ENCODE results near the gene SLC4A4. TPM values are rescaled to one million over a fixed set of nuclear protein-coding genes. Genes with fewer than 3 reads are reported as not detected.

Gene SLC4A4
- total RNA-seq, 2 donors from 2014 or later: 1.8 TPM

- DNase-seq (ENCODE audit: low spot score) (no peak), ATAC-seq (ENCODE audit: insufficient number of reproducible peaks, low FRiP score, low read depth) (no peak)
- no peak overlapping the region for H3K4me3 ChIP-seq
- H3K9me3 ChIP-seq: no peaks in the 10 kb centered on the region
- H3K4me1 ChIP-seq (ENCODE audit: control insufficient read depth in 1 of 2, low read depth in 2 of 2): no peaks in the 10 kb centered on the region
- no peaks in the 10 kb centered on the region for H3K36me3 ChIP-seq
- no peak overlapping the region for H3K27ac ChIP-seq
- H3K27me3 ChIP-seq (replicated peaks; ENCODE audit: insufficient read depth): no peaks in the 10 kb centered on the region
- no peak for TF ChIP-seq CTCF (IDR thresholded peaks at IDR 0.05)
Measured at GRCh38 chr4:71587995-71588394, 249.2 kb downstream of the SLC4A4 start.

GRCh38 chr4:71592793-71593192 lies 254.0 kb downstream of the SLC4A4 start:
- Histone ChIP-seq H3K9me3 (no peaks in the 10 kb centered on the region), H3K4me1 (ENCODE audit: control insufficient read depth in 1 of 2, low read depth in 2 of 2) (no peaks in the 10 kb centered on the region), H3K27ac (no peak overlapping the region), H3K36me3 (no peaks in the 10 kb centered on the region), H3K4me3 (no peak overlapping the region), H3K27me3 (replicated peaks; ENCODE audit: insufficient read depth) (no peaks in the 10 kb centered on the region)
- ATAC-seq (ENCODE audit: insufficient number of reproducible peaks, low FRiP score, low read depth) (no peak), DNase-seq (ENCODE audit: low spot score) (no peak)
- TF ChIP-seq CTCF (IDR thresholded peaks at IDR 0.05): no peak

- Histone ChIP-seq H3K27me3 (replicated peaks; ENCODE audit: insufficient read depth) (no peaks in the 10 kb centered on the region), H3K27ac (no peak overlapping the region), H3K36me3 (no peaks in the 10 kb centered on the region), H3K4me1 (ENCODE audit: control insufficient read depth in 1 of 2, low read depth in 2 of 2) (no peaks in the 10 kb centered on the region), H3K9me3 (no peaks in the 10 kb centered on the region), H3K4me3 (no peak overlapping the region)
- TF ChIP-seq CTCF (IDR thresholded peaks at IDR 0.05): no peak
- no peak for ATAC-seq (ENCODE audit: insufficient number of reproducible peaks, low FRiP score, low read depth)
- no peak for DNase-seq (ENCODE audit: low spot score)
Measured at GRCh38 chr4:71593311-71593710, 254.5 kb downstream of the SLC4A4 start.

- Histone ChIP-seq H3K36me3 (no peaks in the 10 kb centered on the region), H3K4me3 (no peak overlapping the region), H3K27ac (no peak overlapping the region), H3K27me3 (replicated peaks; ENCODE audit: insufficient read depth) (no peaks in the 10 kb centered on the region), H3K4me1 (ENCODE audit: control insufficient read depth in 1 of 2, low read depth in 2 of 2) (no peaks in the 10 kb centered on the region), H3K9me3 (no peaks in the 10 kb centered on the region)
- no peak for TF ChIP-seq CTCF (IDR thresholded peaks at IDR 0.05)
- DNase-seq (ENCODE audit: low spot score) (no peak), ATAC-seq (ENCODE audit: insufficient number of reproducible peaks, low FRiP score, low read depth) (no peak)
Measured at GRCh38 chr4:71595576-71596108, 256.8 kb downstream of the SLC4A4 start.

GRCh38 chr4:71599578-71599977 lies 260.8 kb downstream of the SLC4A4 start:
- Histone ChIP-seq H3K27me3 (replicated peaks; ENCODE audit: insufficient read depth) (no peaks in the 10 kb centered on the region), H3K4me1 (ENCODE audit: control insufficient read depth in 1 of 2, low read depth in 2 of 2) (no peaks in the 10 kb centered on the region), H3K36me3 (no peaks in the 10 kb centered on the region), H3K4me3 (no peak overlapping the region), H3K27ac (no peak overlapping the region), H3K9me3 (no peaks in the 10 kb centered on the region)
- DNase-seq (ENCODE audit: low spot score): no peak
- no peak for ATAC-seq (ENCODE audit: insufficient number of reproducible peaks, low FRiP score, low read depth)
- TF ChIP-seq CTCF (IDR thresholded peaks at IDR 0.05): no peak
